IPS-18a (cell line): Measurements from ENCODE around the gene FLRT1.
A peak's percentile ranks its signal among the peaks of the same experiment; 100 is the strongest.

ENCODE experiments used
- H3K27ac ChIP-seq: one replicate; pipeline ENCODE4 v1.5.1; 2013; ENCODE audit warnings: low read length
- H3K27me3 ChIP-seq: one replicate; pipeline ENCODE4 v1.6.1; 2013; ENCODE audit warnings: mild to moderate bottlenecking, low read length; ENCODE audit not compliant: control insufficient read depth, insufficient read depth
- H3K36me3 ChIP-seq: one replicate; pipeline ENCODE4 v1.6.1; 2013; ENCODE audit warnings: low read depth, low read length; ENCODE audit not compliant: control insufficient read depth
- H3K4me1 ChIP-seq: one replicate; pipeline ENCODE4 v1.6.1; 2013; ENCODE audit warnings: low read depth, low read length; ENCODE audit not compliant: control insufficient read depth
- H3K4me3 ChIP-seq: one replicate; pipeline ENCODE4 v1.5.1; 2013; ENCODE audit warnings: low read length
- H3K9ac ChIP-seq: one replicate; pipeline ENCODE4 v1.6.1; 2013; ENCODE audit warnings: mild to moderate bottlenecking, low read length, moderate library complexity
- H3K9me3 ChIP-seq: one replicate; pipeline ENCODE4 v1.6.1; 2013; ENCODE audit warnings: low read depth, low read length; ENCODE audit not compliant: control insufficient read depth

FLRT1 gene

GRCh38 chr11:64008283-64008913 is 27.3 kb upstream of the FLRT1 start:
- Histone ChIP-seq H3K4me1 (no peaks in the 10 kb centered on the region), H3K27ac (no peak overlapping the region), H3K36me3 (no peaks in the 10 kb centered on the region), H3K9ac (no peak overlapping the region), H3K27me3 (peaks cover 73% of the 10 kb centered on the region), H3K4me3 (peak overlapping the region; percentile 47), H3K9me3 (no peaks in the 10 kb centered on the region)

DNA sequence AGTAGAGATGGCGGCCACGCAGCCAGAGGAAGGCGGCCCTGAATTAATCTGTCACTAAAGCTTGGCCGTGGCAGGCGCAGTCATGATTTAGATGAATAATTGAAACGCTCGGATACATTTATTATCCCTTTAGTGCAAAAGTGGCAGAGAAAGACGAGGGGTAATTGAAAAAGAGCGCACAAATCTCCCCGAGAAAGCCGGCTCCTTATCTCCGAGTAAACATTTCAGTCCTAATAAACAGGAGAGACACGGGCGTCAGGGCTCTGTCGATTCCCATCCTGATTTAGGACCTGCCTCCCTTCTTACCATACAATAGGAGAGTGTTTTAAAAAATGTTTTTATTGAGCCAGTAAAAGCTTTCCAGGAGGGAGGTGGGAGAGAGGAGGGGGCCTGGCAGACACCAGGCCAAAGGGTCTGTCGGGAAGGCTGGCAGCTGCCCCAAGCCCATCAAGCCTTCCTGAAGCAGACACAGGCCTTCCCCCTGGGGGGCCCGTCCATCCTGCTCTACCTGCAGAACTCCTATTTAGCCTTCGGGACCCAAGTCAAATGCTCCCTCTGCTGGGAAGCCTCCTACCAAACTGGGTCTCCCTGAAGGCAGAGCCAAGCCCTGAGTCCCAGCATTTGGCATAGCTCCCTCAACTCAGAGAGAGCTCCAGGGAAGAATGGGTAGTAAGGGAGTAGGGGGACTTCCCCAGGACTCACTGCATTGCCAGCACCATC is 26.7 kb upstream of the FLRT1 start:
- Histone ChIP-seq H3K4me3 (no peak overlapping the region), H3K27me3 (peaks cover 77% of the 10 kb centered on the region), H3K36me3 (no peaks in the 10 kb centered on the region), H3K27ac (no peak overlapping the region), H3K9ac (no peak overlapping the region), H3K9me3 (no peaks in the 10 kb centered on the region), H3K4me1 (no peaks in the 10 kb centered on the region)

DNA sequence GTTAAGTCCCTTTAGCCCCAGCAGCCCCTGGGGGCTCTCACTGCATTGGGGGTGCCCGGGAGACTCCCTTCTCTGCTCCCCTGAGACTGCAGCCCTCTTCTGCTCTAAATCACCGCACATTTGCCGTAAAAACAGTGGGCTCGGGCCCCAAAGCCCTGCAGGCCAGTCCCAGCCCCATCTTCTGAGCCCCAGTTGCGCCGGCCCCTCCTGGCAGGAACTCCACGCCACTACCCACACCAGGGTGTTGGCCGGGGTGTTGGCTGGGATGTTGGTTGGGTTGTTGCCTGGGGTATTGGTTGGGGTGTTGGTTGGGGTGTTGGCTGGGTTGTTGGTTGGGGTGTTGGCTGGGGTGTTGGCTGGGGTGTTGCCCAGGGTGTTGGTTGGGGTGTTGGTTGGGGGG is 26.0 kb upstream of the FLRT1 start:
- H3K4me1 ChIP-seq = no peaks in the 10 kb centered on the region
- no peak overlapping the region for H3K27ac ChIP-seq
- no peak overlapping the region for H3K9ac ChIP-seq
- H3K9me3 ChIP-seq = no peaks in the 10 kb centered on the region
- H3K27me3 ChIP-seq = peaks cover 77% of the 10 kb centered on the region
- H3K36me3 ChIP-seq = no peaks in the 10 kb centered on the region
- no peak overlapping the region for H3K4me3 ChIP-seq

GRCh38 chr11:64010783-64011182 is 24.9 kb upstream of the FLRT1 start:
- no peak overlapping the region for H3K27ac ChIP-seq
- H3K4me1 ChIP-seq = no peaks in the 10 kb centered on the region
- no peak overlapping the region for H3K4me3 ChIP-seq
- no peaks in the 10 kb centered on the region for H3K36me3 ChIP-seq
- no peak overlapping the region for H3K9ac ChIP-seq
- H3K9me3 ChIP-seq = no peaks in the 10 kb centered on the region
- H3K27me3 ChIP-seq = peaks cover 77% of the 10 kb centered on the region

- no peaks in the 10 kb centered on the region for H3K36me3 ChIP-seq
- no peak overlapping the region for H3K27ac ChIP-seq
- peaks cover 71% of the 10 kb centered on the region for H3K27me3 ChIP-seq
- no peaks in the 10 kb centered on the region for H3K4me1 ChIP-seq
- no peak overlapping the region for H3K4me3 ChIP-seq
- no peak overlapping the region for H3K9ac ChIP-seq
- H3K9me3 ChIP-seq = no peaks in the 10 kb centered on the region
Measured at GRCh38 chr11:64011371-64011770, 24.4 kb upstream of the FLRT1 start.

DNA sequence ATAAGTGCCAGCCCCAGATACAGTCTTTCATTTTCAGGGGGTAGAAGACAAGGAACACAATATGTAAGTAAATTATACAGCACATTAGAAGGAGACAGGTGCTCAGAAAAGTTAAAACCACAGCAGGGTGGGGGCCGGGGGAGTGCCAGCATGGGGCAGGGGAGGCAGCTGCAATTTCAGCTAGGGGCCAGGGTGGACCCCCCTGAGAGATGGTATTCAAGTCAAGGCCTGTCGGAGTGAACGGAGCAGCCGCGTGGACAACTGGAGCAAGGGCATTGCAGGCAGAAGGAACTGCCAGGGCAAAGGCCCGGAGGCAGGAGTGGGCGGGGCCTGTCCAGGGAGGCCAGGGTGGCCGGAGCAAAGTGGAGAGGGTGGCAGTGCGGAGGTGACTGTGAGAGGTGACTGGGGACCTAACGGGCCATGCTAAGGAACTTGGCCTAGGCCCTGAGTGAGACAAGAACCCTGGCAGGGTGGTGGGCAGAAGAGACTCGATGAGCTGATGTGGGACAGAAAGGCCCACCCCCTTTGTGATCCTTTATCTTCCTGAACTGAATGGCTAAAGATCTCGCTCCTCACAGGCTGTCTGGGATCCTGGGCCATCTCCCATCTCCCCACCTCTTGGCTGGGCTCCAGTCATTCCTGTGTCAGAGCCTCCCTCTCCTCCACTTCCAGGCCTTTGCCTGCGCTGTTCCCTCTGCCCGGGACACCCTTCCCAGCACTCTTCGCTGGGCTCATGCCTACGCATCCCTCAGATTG is 22.4 kb upstream of the FLRT1 start:
- Histone ChIP-seq H3K4me1 (no peaks in the 10 kb centered on the region), H3K27me3 (peaks cover 51% of the 10 kb centered on the region), H3K4me3 (no peak overlapping the region), H3K9ac (no peak overlapping the region), H3K36me3 (no peaks in the 10 kb centered on the region), H3K27ac (no peak overlapping the region), H3K9me3 (no peaks in the 10 kb centered on the region)

DNA sequence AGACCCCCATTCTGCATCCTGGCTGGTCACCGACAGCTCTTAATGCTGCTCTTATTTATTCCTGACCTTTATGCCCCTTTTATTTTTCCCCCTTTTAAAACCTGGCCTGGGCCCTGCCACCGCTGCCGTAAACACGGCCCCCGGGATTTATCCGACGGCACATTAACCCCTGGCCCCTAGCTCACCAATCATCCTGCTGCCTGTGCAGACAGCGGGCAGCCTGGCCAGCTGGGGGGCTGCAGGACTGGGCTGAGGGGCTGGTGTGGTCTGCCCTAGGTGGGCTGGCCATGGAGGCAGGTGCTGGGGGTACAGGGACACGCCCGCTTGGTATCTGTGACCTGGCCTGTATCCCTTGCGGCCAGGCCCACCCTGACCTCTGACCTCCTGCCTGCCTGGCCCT is 21.4 kb upstream of the FLRT1 start:
- Histone ChIP-seq H3K27ac (no peak overlapping the region), H3K4me1 (no peaks in the 10 kb centered on the region), H3K9ac (no peak overlapping the region), H3K27me3 (peaks cover 41% of the 10 kb centered on the region), H3K9me3 (no peaks in the 10 kb centered on the region), H3K36me3 (no peaks in the 10 kb centered on the region), H3K4me3 (no peak overlapping the region)

- peaks cover 43% of the 10 kb centered on the region for H3K27me3 ChIP-seq
- no peaks in the 10 kb centered on the region for H3K9me3 ChIP-seq
- no peak overlapping the region for H3K9ac ChIP-seq
- H3K36me3 ChIP-seq = no peaks in the 10 kb centered on the region
- no peak overlapping the region for H3K27ac ChIP-seq
- no peak overlapping the region for H3K4me3 ChIP-seq
- H3K4me1 ChIP-seq = no peaks in the 10 kb centered on the region
Measured at GRCh38 chr11:64015510-64015909, 20.2 kb upstream of the FLRT1 start.

GRCh38 chr11:64015935-64016845 is 19.5 kb upstream of the FLRT1 start:
- H3K4me3 ChIP-seq = no peak overlapping the region
- peaks cover 2% of the 10 kb centered on the region for H3K4me1 ChIP-seq
- no peaks in the 10 kb centered on the region for H3K9me3 ChIP-seq
- no peaks in the 10 kb centered on the region for H3K36me3 ChIP-seq
- no peak overlapping the region for H3K9ac ChIP-seq
- H3K27ac ChIP-seq = no peak overlapping the region
- peaks cover 46% of the 10 kb centered on the region for H3K27me3 ChIP-seq

DNA sequence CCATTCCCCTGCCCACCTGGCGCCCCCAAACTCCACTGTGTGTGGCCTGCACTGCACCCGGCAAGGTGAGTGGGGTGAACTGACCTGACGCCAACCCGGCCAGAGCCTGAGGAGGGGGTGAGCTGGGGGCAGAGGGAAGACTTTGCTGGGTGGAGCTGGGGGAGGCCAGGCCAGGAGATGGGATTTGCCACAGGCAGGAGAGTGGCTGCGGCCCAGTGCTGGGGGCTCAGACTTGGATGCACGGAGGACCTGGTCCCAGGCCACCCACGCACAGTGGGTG is 17.8 kb upstream of the FLRT1 start:
- Histone ChIP-seq H3K27ac (no peak overlapping the region), H3K4me1 (peaks cover 13% of the 10 kb centered on the region)

GRCh38 chr11:64018310-64018709 is 17.4 kb upstream of the FLRT1 start:
- Histone ChIP-seq H3K36me3 (no peaks in the 10 kb centered on the region), H3K27ac (no peak overlapping the region), H3K27me3 (peaks cover 32% of the 10 kb centered on the region), H3K9me3 (no peaks in the 10 kb centered on the region), H3K9ac (no peak overlapping the region), H3K4me3 (no peak overlapping the region), H3K4me1 (peaks cover 13% of the 10 kb centered on the region)

More for the DNA sequence above, 17.8 kb upstream of the FLRT1 start:
- H3K36me3 ChIP-seq = no peaks in the 10 kb centered on the region
- peaks cover 33% of the 10 kb centered on the region for H3K27me3 ChIP-seq
- no peaks in the 10 kb centered on the region for H3K9me3 ChIP-seq
- H3K4me3 ChIP-seq = no peak overlapping the region
- H3K9ac ChIP-seq = no peak overlapping the region
